NCI-H446 (cell line): ENCODE results near the gene NCAN.
A peak's percentile ranks its signal among the peaks of the same experiment; 100 is the strongest.
"Not testable (repeated sequence)": the region's sequence is repeated elsewhere in the genome, so short reads cannot be mapped to it uniquely, and the experiment has no call there.

ENCODE experiments used
- DNase-seq, 2 experiments: peaks; one replicate each; lab custom pipeline; 2025; lab: John Stamatoyannopoulos, UW

NCAN gene

GRCh38 chr19:19211499-19212420 lies at the start of gene NCAN:
TSS of gene NCAN (plus strand) at chr19:19211958. CDS start at chr19:19216954, 4,996 bp downstream.
- no peak for DNase-seq

- no peak for DNase-seq
These were observed 49.3 kb upstream of the NCAN start for GRCh38 chr19:19162495-19162894.

- DNase-seq, result no peak
These were observed 46.4 kb upstream of the NCAN start for GRCh38 chr19:19165396-19165795.

GRCh38 chr19:19167612-19168011 lies 44.1 kb upstream of the NCAN start:
- DNase-seq, result no peak

- no peak for DNase-seq
These were observed 42.3 kb upstream of the NCAN start for GRCh38 chr19:19169236-19170052.

GRCh38 chr19:19170053-19170872 lies 41.5 kb upstream of the NCAN start, which contains the start of gene MEF2B:
TSS of gene MEF2B (minus strand) at chr19:19170263. CDS start at chr19:19150735, 19,528 bp downstream.
- peak in 1 of 2 experiments; percentile 82 for DNase-seq

GRCh38 chr19:19170873-19171672 lies 40.7 kb upstream of the NCAN start:
- DNase-seq, result no peak

- DNase-seq, result no peak
These were observed 39.8 kb upstream of the NCAN start for GRCh38 chr19:19171821-19172532.

- DNase-seq, result not testable (repeated sequence)
These were observed 38.5 kb upstream of the NCAN start for GRCh38 chr19:19173243-19173642.

- DNase-seq, result no peak
These were observed 34.8 kb upstream of the NCAN start for GRCh38 chr19:19176950-19177349.

- no peak for DNase-seq
These were observed 32.0 kb upstream of the NCAN start for GRCh38 chr19:19179548-19180441.

- no peak for DNase-seq
These were observed 30.2 kb upstream of the NCAN start for GRCh38 chr19:19181488-19181998.

- DNase-seq, result no peak
These were observed 25.7 kb upstream of the NCAN start for GRCh38 chr19:19185853-19186740.

- no peak for DNase-seq
These were observed 25.0 kb upstream of the NCAN start for GRCh38 chr19:19186742-19187141.

GRCh38 chr19:19191768-19192077 lies 20.0 kb upstream of the NCAN start:
- DNase-seq, result no peak

- peak; percentile 99 to 100 for DNase-seq
These were observed 19.5 kb upstream of the NCAN start, which contains the start of the genes BORCS8 and RFXANK for GRCh38 chr19:19192078-19192882. TSS of gene BORCS8 (minus strand) at chr19:19192152. CDS start at chr19:19192117, 35 bp downstream. TSS of gene RFXANK (plus strand) at chr19:19192258. CDS start at chr19:19193947, 1,689 bp downstream.

- DNase-seq, result no peak
These were observed 18.8 kb upstream of the NCAN start for GRCh38 chr19:19192910-19193423.
